NCI-H2107 treated with DMSO at 0.1 percent for 48 hours (cell line): ENCODE data around the gene HSPA1L.

ENCODE experiments used
- DNase-seq: peaks from one replicate; lab custom pipeline; 2025; ENCODE audit not compliant: unreplicated experiment; lab: John Stamatoyannopoulos, UW

HSPA1L gene

GRCh38 chr6:31784098-31784925 lies 30.8 kb downstream of the HSPA1L start:
- DNase-seq: no peak

- no peak for DNase-seq
These were observed 32.8 kb downstream of the HSPA1L start for GRCh38 chr6:31782126-31782855.

GRCh38 chr6:31781244-31782125 lies 33.6 kb downstream of the HSPA1L start:
- no peak for DNase-seq

GRCh38 chr6:31780507-31781243 lies 34.4 kb downstream of the HSPA1L start:
- no peak for DNase-seq

- no peak for DNase-seq
These were observed 35.2 kb downstream of the HSPA1L start for GRCh38 chr6:31779908-31780307.

- DNase-seq: no peak
These were observed 35.8 kb downstream of the HSPA1L start for GRCh38 chr6:31778999-31779885.

- DNase-seq: no peak
These were observed 36.9 kb downstream of the HSPA1L start for GRCh38 chr6:31778193-31778592.

- DNase-seq: no peak
These were observed 37.4 kb downstream of the HSPA1L start for GRCh38 chr6:31777667-31778050.

- peak; percentile 7 for DNase-seq
These were observed 38.0 kb downstream of the HSPA1L start, which contains the start of gene VWA7 for GRCh38 chr6:31776989-31777666. VWA7 (minus strand) TSS chr6:31777328; CDS start chr6:31776779, 549 bp downstream.

- DNase-seq: no peak
These were observed 38.5 kb downstream of the HSPA1L start for GRCh38 chr6:31776485-31776988.

- no peak for DNase-seq
These were observed 39.2 kb downstream of the HSPA1L start for GRCh38 chr6:31775633-31776484.

GRCh38 chr6:31775184-31775583 lies 39.9 kb downstream of the HSPA1L start:
- no peak for DNase-seq

GRCh38 chr6:31771992-31772358 lies 43.1 kb downstream of the HSPA1L start:
- DNase-seq: no peak

GRCh38 chr6:31770860-31771259 lies 44.2 kb downstream of the HSPA1L start:
- no peak for DNase-seq

- DNase-seq: peak; percentile 2
These were observed 45.3 kb downstream of the HSPA1L start for GRCh38 chr6:31769684-31770371.

GRCh38 chr6:31768363-31769257 lies 46.5 kb downstream of the HSPA1L start:
- no peak for DNase-seq
